GM12891 (cell line): ENCODE measurements around the gene ATRNL1.

Source experiments
- PAX5 ChIP-seq: IDR thresholded peaks from 2 replicates; pipeline ENCODE4 v1.6.1; 2011; ENCODE audit warnings: low read length, moderate library complexity, mild to moderate bottlenecking; ENCODE audit not compliant: insufficient read depth, severe bottlenecking
- POLR2A ChIP-seq: IDR thresholded peaks from 2 replicates; pipeline ENCODE4 v1.6.1; 2011; ENCODE audit warnings: low read depth, low read length, control low read depth
- POLR2AphosphoS5 ChIP-seq: IDR thresholded peaks from 2 replicates; pipeline ENCODE4 v1.6.1; 2011; ENCODE audit warnings: low read depth, low read length, control low read depth
- TAF1 ChIP-seq: IDR thresholded peaks from 2 replicates; pipeline ENCODE4 v1.6.1; 2011; ENCODE audit warnings: low read depth, low read length, control low read depth

DNA sequence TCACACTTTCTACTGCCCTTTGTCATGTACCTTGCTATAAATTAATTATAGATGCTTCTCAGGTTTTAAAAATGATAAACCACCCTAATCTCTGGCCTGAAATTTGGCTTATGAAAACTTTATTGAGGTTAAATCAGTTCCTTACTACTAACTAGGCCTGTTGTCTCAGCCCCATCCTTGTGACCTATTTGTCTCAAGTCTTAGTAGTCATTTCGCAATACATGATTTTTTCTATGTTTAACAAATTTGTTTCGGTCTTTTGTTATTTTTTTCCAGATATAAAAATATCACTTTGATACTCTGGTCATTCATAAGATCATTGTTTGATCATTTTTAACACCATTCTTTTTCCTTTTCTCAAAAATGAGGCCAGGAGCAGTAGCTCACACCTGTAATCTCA is 768.3 kb downstream of the ATRNL1 start:
- TF ChIP-seq POLR2AphosphoS5: no peak
- no peak for TF ChIP-seq POLR2A
- no peak for TF ChIP-seq TAF1
- TF ChIP-seq PAX5: no peak
